Mesenchymal stem cell (in vitro differentiated cells and primary cell): ENCODE results near the gene CDHR3.

Experiments used
- DNase-seq: peaks from one replicate; pipeline ENCODE4 v3.0.0-alpha.2; 2013
- H2AFZ ChIP-seq: one replicate; pipeline ENCODE4 v1.6.1; 2013; ENCODE audit warnings: low read depth, mild to moderate bottlenecking, control low read depth, inconsistent platforms, low read length, moderate library complexity
- H2AK5ac ChIP-seq: 2 replicates; pipeline ENCODE4 v1.6.1; 2013; ENCODE audit warnings: low read length, moderate library complexity, mild to moderate bottlenecking, inconsistent platforms; ENCODE audit not compliant: severe bottlenecking
- H2BK120ac ChIP-seq: one replicate; pipeline ENCODE4 v1.6.1; 2013; ENCODE audit warnings: low read depth, mild to moderate bottlenecking, inconsistent platforms, low read length, moderate library complexity
- H2BK12ac ChIP-seq, 2 experiments: one replicate each; pipeline ENCODE4 v1.6.1; 2013; ENCODE audit warnings: inconsistent platforms in 2 of 2, low read length in 2 of 2, mild to moderate bottlenecking in 2 of 2, moderate library complexity in 2 of 2, control low read depth in 1 of 2
- H2BK15ac ChIP-seq: one replicate; pipeline ENCODE4 v1.6.1; 2013; ENCODE audit warnings: mild to moderate bottlenecking, low read depth, inconsistent platforms; ENCODE audit not compliant: poor library complexity, severe bottlenecking
- H2BK5ac ChIP-seq: 2 replicates; pipeline ENCODE4 v1.6.1; 2013; ENCODE audit warnings: low read depth, mild to moderate bottlenecking, low read length, control low read depth, inconsistent platforms; ENCODE audit not compliant: poor library complexity, severe bottlenecking
- H3K14ac ChIP-seq, 2 experiments: one replicate each; pipeline ENCODE4 v1.6.1; 2013; ENCODE audit warnings: inconsistent platforms in 2 of 2, low read length in 2 of 2, control low read depth in 1 of 2, mild to moderate bottlenecking in 1 of 2, moderate library complexity in 1 of 2
- H3K18ac ChIP-seq, 2 experiments: one replicate each; pipeline ENCODE4 v1.6.1; 2013; ENCODE audit warnings: inconsistent platforms in 2 of 2, low read length in 2 of 2, control low read depth in 1 of 2, low read depth in 1 of 2, mild to moderate bottlenecking in 1 of 2
- H3K23ac ChIP-seq, 2 experiments: one replicate each; pipeline ENCODE4 v1.6.1; 2013; ENCODE audit warnings: inconsistent platforms in 2 of 2, low read length in 2 of 2, mild to moderate bottlenecking in 2 of 2, moderate library complexity in 2 of 2, control low read depth in 1 of 2
- H3K27ac ChIP-seq: 2 replicates; pipeline ENCODE4 v1.5.1; 2013; ENCODE audit warnings: mild to moderate bottlenecking, moderate library complexity, low read length, control low read depth, inconsistent platforms; ENCODE audit not compliant: poor library complexity, severe bottlenecking
- H3K27me3 ChIP-seq, 2 experiments: 2 replicates each; pipeline versions ENCODE4 v1.6.1 to v1.7.0; 2013; ENCODE audit warnings: low read length in 2 of 2, mild to moderate bottlenecking in 2 of 2, moderate library complexity in 2 of 2, control low read depth in 1 of 2, inconsistent platforms in 1 of 2; ENCODE audit not compliant: control insufficient read depth in 1 of 2, insufficient read depth in 1 of 2
- H3K36me3 ChIP-seq, 2 experiments: 2 replicates each; pipeline versions ENCODE4 v1.6.1 to v1.7.0; 2013; ENCODE audit warnings: low read length in 2 of 2, control low read depth in 1 of 2, inconsistent platforms in 1 of 2, low read depth in 1 of 2, mild to moderate bottlenecking in 1 of 2; ENCODE audit not compliant: insufficient read depth in 2 of 2, control insufficient read depth in 1 of 2
- H3K4ac ChIP-seq, 2 experiments: one replicate each; pipeline ENCODE4 v1.6.1; 2013; ENCODE audit warnings: inconsistent platforms in 2 of 2, low read length in 2 of 2, mild to moderate bottlenecking in 2 of 2, moderate library complexity in 2 of 2, control low read depth in 1 of 2, low read depth in 1 of 2
- H3K4me1 ChIP-seq: 2 replicates; pipeline ENCODE4 v1.6.1; 2013; ENCODE audit warnings: low read depth, low read length, control low read depth; ENCODE audit not compliant: control insufficient read depth, insufficient read depth
- H3K4me2 ChIP-seq: 2 replicates; pipeline ENCODE4 v1.6.1; 2013; ENCODE audit warnings: low read length, mild to moderate bottlenecking, inconsistent platforms; ENCODE audit not compliant: poor library complexity, severe bottlenecking
- H3K4me3 ChIP-seq, 2 experiments: 2 replicates each; pipeline versions ENCODE4 v1.5.1 to v1.7.0; 2013; ENCODE audit warnings: low read length in 2 of 2, mild to moderate bottlenecking in 2 of 2, control low read depth in 1 of 2, low read depth in 1 of 2; ENCODE audit not compliant: insufficient read depth in 1 of 2
- H3K79me1 ChIP-seq: replicated peaks from 2 replicates; pipeline ENCODE4 v1.6.1; 2013; ENCODE audit warnings: mild to moderate bottlenecking, control low read depth, low read length, inconsistent platforms; ENCODE audit not compliant: poor library complexity, severe bottlenecking
- H3K9ac ChIP-seq: 2 replicates; pipeline ENCODE4 v1.7.0; 2013; ENCODE audit warnings: mild to moderate bottlenecking, low read length, moderate library complexity
- H3K9me3 ChIP-seq: 2 replicates; pipeline ENCODE4 v1.7.0; 2013; ENCODE audit warnings: mild to moderate bottlenecking, low read length; ENCODE audit not compliant: control insufficient read depth
- H4K8ac ChIP-seq: one replicate; pipeline ENCODE4 v1.6.1; 2013; ENCODE audit warnings: inconsistent platforms, mild to moderate bottlenecking, low read length, moderate library complexity
- H4K91ac ChIP-seq: one replicate; pipeline ENCODE4 v1.6.1; 2013; ENCODE audit warnings: mild to moderate bottlenecking, low read length, inconsistent platforms
- WGBS: methylation state at CpG from one replicate; pipeline ENCODE4 v1.1.7; 2013; ENCODE audit warnings: mixed read lengths; 5-methylcytosine and 5-hydroxymethylcytosine counted together

CDHR3 gene

GRCh38 chr7:106010866-106011265 lies 47.8 kb downstream of the CDHR3 start:
- no peaks in the 10 kb centered on the region for H3K9me3 ChIP-seq
- DNase-seq, result no peak
- no peak overlapping the region for H2BK120ac ChIP-seq
- peak overlapping the region; percentile 9 to 79 for H3K18ac ChIP-seq
- H3K27me3 ChIP-seq, result no peaks in the 10 kb centered on the region
- no peak overlapping the region for H3K14ac ChIP-seq
- no peak overlapping the region for H3K4me3 ChIP-seq
- peak overlapping the region; percentile 6 for H2AK5ac ChIP-seq
- no peaks in the 10 kb centered on the region for H3K36me3 ChIP-seq
- no peak overlapping the region for H3K27ac ChIP-seq
- H3K4me1 ChIP-seq, result peaks cover 20% of the 10 kb centered on the region
- peak overlapping the region; percentile 49 for H2AFZ ChIP-seq
- H3K9ac ChIP-seq, result no peak overlapping the region
- peak overlapping the region; percentile 44 for H4K91ac ChIP-seq
- peak overlapping the region; percentile 12 to 75 for H2BK12ac ChIP-seq
- WGBS, result 99% methylated on average over 4 of the region's 4 CpGs
- no peak overlapping the region for H3K23ac ChIP-seq
- H3K79me1 ChIP-seq, result no peaks in the 10 kb centered on the region
- peak overlapping the region; percentile 8 for H4K8ac ChIP-seq
- no peak overlapping the region for H2BK5ac ChIP-seq
- H3K4me2 ChIP-seq, result no peak overlapping the region
- H2BK15ac ChIP-seq, result no peak overlapping the region
- H3K4ac ChIP-seq, result peak overlapping the region in 1 of 2 experiments; percentile 56

GRCh38 chr7:106012184-106012583 lies 49.1 kb downstream of the CDHR3 start:
- H3K14ac ChIP-seq, result no peak overlapping the region
- no peak overlapping the region for H4K8ac ChIP-seq
- H2BK15ac ChIP-seq, result peak overlapping the region; percentile 19
- H3K4me3 ChIP-seq, result no peak overlapping the region
- no peak overlapping the region for H3K4ac ChIP-seq
- H3K4me2 ChIP-seq, result no peak overlapping the region
- no peak overlapping the region for H3K9ac ChIP-seq
- H2BK120ac ChIP-seq, result no peak overlapping the region
- H2BK12ac ChIP-seq, result peak overlapping the region in 1 of 2 experiments; percentile 58
- no peak overlapping the region for H2AFZ ChIP-seq
- 93% methylated on average over 5 of the region's 5 CpGs for WGBS
- H3K36me3 ChIP-seq, result no peaks in the 10 kb centered on the region
- no peak overlapping the region for H4K91ac ChIP-seq
- H3K27me3 ChIP-seq, result no peaks in the 10 kb centered on the region
- no peak for DNase-seq
- no peaks in the 10 kb centered on the region for H3K9me3 ChIP-seq
- H3K27ac ChIP-seq, result no peak overlapping the region
- H3K23ac ChIP-seq, result no peak overlapping the region
- peak overlapping the region; percentile 46 for H2AK5ac ChIP-seq
- H3K18ac ChIP-seq, result peak overlapping the region in 1 of 2 experiments; percentile 50
- no peak overlapping the region for H2BK5ac ChIP-seq
- peaks cover 20% of the 10 kb centered on the region for H3K4me1 ChIP-seq
- no peaks in the 10 kb centered on the region for H3K79me1 ChIP-seq

- Histone ChIP-seq H3K79me1 (no peaks in the 10 kb centered on the region), H3K18ac (peak overlapping the region; percentile 13 to 14), H2BK12ac (peak overlapping the region in 1 of 2 experiments; percentile 49), H2AK5ac (peak overlapping the region; percentile 10), H3K4ac (no peak overlapping the region), H3K9ac (no peak overlapping the region), H3K36me3 (no peaks in the 10 kb centered on the region), H3K4me3 (no peak overlapping the region), H3K27ac (peak overlapping the region; percentile 1), H3K23ac (no peak overlapping the region), H2BK120ac (no peak overlapping the region), H3K4me2 (no peak overlapping the region), H2BK15ac (no peak overlapping the region), H3K27me3 (no peaks in the 10 kb centered on the region), H3K14ac (no peak overlapping the region), H4K8ac (no peak overlapping the region), H2AFZ (no peak overlapping the region), H4K91ac (no peak overlapping the region), H3K4me1 (peaks cover 20% of the 10 kb centered on the region), H3K9me3 (no peaks in the 10 kb centered on the region), H2BK5ac (no peak overlapping the region)
- 49% methylated on average over 8 of the region's 8 CpGs for WGBS
- DNase-seq, result peak; percentile 91
Measured at GRCh38 chr7:106012935-106013439, 49.9 kb downstream of the CDHR3 start.

GRCh38 chr7:106015381-106016218 lies 52.5 kb downstream of the CDHR3 start:
- Histone ChIP-seq H2BK15ac (no peak overlapping the region), H3K4me1 (peaks cover 15% of the 10 kb centered on the region), H3K4ac (no peak overlapping the region), H3K79me1 (no peaks in the 10 kb centered on the region), H2AK5ac (no peak overlapping the region), H2BK5ac (no peak overlapping the region), H3K14ac (no peak overlapping the region), H3K4me3 (no peak overlapping the region), H3K27me3 (no peaks in the 10 kb centered on the region), H4K91ac (no peak overlapping the region), H2BK12ac (no peak overlapping the region), H3K36me3 (no peaks in the 10 kb centered on the region), H3K9me3 (no peaks in the 10 kb centered on the region), H3K27ac (no peak overlapping the region), H4K8ac (no peak overlapping the region), H3K23ac (no peak overlapping the region), H2AFZ (no peak overlapping the region), H3K18ac (no peak overlapping the region), H3K9ac (peak overlapping the region; percentile 49), H3K4me2 (no peak overlapping the region), H2BK120ac (no peak overlapping the region)
- DNase-seq, result no peak
- 85% methylated on average over 10 of the region's 11 CpGs for WGBS
